NCI-H1417 (cell line): Measurements from ENCODE around the gene EPS15.
"Not testable (repeated sequence)": the region's sequence is repeated elsewhere in the genome, so short reads cannot be mapped to it uniquely, and the experiment has no call there.

ENCODE experiments used
- DNase-seq, 3 experiments: peaks; one replicate each; lab custom pipeline; 2025; lab: John Stamatoyannopoulos, UW

EPS15 gene

DNA sequence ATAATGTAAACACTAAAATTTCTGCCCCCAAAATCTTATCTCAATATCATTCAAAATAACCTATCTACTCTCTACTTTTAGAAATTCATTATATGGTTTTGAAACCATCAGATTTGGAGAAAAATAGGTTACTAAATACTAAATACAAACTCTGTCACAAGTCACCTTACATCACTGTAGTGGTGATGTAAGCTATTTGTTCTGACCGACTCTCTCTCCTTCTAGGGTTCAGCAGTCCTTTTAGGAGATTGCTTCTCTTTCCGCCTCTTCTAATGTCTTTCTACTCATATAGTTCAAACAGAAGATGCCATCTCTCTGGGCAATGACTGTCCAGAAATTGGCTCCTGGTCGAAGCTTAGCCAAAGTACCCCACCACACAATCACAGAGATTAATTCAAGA, 93.1 kb downstream of the EPS15 start:
- DNase-seq = no peak

DNA sequence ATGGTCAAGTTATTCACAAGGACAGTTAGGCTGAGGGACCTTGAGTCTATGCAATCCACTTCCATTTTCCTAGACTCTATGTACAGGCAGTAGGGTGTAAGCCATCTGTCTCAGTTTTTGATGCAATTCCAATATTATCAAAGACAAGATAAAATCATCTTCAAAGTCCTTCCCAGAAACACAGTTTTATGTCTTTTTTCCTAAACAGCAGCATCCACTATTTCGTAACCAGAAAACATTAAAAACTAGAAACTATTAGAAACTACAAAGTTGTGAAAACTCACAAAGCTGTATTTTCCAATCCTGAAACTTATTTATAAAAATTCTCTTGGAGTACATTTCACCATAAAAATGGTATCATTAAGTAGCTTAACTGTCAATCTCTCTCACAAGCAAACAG, 93.8 kb downstream of the EPS15 start:
- DNase-seq = no peak

GRCh38 chr1:51423073-51423821, 95.8 kb downstream of the EPS15 start:
- DNase-seq = no peak

DNA sequence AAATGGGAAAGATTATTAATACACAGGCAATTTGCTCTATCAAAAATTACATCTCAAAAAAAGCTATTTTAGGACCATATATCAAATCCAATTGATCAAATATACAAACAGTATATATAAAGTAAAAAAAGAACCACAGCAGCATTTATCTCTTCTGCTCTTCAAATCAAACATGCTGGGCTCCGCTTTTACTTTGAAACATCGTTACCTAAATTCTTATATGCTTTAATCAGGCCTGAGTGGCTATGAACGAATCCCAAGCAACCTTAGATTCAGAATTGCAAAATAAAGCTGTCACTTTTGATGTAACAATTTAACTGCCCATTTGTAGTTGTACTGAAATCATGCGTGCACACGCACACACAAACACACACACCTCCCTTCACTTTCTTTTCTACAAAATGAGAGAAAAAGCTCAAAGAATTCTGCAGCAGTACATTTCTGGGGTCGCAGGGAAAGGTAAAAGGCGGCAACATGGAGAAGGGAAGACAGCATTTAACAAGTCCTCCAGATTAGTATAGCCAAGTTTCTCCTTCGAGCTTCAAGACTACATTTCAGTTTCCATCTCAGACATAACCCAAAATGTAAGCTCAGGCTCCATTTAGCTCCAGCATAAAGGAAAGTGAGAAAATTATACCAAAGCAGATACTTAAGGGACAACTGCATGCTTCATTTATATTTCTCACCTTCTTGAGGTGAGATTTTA, 96.5 kb downstream of the EPS15 start:
- DNase-seq = no peak

DNA sequence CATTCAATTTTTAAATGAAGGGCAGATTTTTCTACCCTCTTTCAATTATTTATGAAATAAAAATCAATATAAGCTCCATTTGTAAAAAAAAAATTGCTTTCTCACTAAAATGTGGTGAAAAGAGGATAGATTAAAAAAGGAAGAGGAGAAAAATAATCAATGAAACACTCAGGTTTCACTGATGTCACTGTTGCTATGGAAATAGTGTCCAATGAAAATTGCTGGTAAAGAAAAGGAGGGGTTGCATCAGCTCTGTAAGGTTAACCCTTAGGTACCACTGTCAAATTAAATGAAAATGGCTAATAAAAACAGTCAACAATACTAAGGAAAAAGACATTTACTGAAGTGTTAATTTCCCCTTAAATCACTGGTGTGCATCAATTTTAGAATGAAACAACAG, 97.1 kb downstream of the EPS15 start:
- peak; percentile 8 to 56 (median 8) for DNase-seq

GRCh38 chr1:51420867-51421627, 98.0 kb downstream of the EPS15 start:
- no peak for DNase-seq

DNA sequence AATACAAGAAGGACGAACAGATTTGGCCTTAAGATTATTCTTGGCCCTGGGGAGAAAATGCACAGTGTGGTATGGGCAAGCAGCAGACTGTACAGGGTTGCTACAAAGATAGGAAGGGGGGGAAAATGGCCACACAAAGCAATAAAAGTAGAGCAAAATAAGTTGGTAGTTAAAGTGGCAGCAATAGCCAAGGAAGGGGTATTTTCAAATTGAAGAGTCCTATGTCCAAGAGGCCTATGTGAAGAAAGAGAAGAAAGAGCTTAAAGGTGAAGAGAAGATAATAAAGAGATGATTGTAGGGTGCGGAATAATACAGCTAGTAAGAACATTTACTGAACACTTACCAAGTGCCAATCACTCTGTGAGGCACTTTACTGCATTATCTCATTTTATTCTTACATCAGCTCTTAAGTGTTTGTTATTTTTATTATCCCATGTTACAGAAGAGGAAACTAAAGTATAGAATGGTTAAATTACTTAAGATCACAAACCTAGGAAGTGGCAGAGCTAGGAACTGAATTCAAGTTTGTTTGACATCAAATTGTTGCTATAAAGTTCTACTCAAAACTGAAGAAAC, 100.6 kb downstream of the EPS15 start:
- DNase-seq = no peak

GRCh38 chr1:51417496-51418383, 101.3 kb downstream of the EPS15 start:
- DNase-seq = no peak

DNA sequence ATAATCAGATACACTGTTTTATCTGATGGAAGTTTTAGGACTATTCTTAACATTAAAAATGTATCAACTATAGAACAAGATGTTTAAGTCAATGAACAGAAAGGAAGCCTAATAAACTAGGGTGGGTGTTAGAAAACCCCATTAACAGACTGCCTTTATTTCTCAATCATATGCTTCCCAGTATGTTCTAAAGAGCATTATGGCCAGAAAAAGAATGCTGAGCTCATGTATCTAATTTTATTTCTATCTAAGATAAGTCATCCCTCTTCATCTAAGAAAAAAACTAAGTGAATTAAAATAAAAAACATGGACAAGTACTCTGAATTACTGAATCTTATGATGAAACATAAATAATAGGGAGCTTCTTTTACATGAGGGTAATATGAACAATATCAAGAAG, 102.2 kb downstream of the EPS15 start:
- DNase-seq = no peak

DNA sequence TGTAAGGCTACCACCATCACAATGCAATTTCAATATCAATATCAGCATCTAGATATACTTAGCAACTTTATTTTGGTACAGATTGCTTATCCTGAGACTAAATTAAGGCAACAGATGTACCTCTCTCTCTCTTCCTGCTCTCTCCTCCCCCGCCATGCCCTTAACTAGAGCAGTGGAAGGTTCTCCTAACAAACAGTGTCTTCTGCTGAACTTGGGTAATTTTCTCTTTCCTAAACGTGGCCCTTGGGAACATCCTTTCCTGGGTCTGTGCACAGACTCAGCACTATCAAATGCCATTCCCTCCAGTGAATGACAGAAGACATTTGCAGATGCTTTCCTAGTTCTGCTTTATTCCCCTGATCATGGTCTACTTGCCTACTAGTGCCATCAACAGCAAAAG, 103.1 kb downstream of the EPS15 start:
- DNase-seq = no peak

- no peak for DNase-seq
Observed at GRCh38 chr1:51414811-51415210, 104.3 kb downstream of the EPS15 start.

- DNase-seq = not testable (repeated sequence)
Observed at GRCh38 chr1:51411820-51412219, 107.2 kb downstream of the EPS15 start.

DNA sequence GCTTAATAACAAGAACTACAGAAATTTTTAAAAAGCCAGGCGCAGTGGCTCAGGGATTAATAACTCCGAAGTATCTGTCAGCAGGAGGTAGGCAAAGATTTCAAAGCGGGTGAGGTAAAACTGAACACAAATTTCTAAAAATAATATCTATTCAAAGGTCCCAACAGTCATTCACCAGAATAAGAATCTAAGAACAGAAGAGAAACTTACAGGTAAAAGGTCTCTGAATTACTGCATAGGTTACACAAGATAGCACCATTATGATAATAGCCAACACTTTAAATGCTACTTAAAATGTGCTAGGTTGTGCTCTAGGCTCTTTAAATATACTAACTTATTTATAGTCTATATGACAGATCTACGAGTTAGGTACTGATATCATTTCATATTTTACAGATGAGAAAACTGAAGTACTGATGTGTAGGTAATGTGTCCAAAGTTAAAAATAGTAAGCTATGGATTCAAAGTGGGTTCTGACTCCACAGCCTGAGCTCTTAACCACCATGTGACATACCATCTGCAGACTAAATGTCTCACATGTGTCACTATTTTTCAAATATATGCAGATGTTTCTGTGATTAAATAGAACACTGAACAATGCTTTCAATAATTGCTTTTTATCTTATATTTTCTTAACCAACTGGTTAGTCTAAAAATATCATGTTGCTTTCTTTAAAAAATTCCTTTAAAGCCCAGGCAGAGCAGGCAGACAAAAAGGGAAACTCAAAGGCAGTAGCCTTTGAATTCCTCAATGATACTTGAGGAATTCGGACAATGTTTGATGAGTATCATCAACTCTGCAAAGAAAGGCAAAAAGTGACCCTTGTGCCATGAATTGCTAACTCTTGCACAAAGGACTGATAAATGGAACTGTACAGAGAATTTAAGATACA, 108.3 kb downstream of the EPS15 start:
- no peak for DNase-seq

DNA sequence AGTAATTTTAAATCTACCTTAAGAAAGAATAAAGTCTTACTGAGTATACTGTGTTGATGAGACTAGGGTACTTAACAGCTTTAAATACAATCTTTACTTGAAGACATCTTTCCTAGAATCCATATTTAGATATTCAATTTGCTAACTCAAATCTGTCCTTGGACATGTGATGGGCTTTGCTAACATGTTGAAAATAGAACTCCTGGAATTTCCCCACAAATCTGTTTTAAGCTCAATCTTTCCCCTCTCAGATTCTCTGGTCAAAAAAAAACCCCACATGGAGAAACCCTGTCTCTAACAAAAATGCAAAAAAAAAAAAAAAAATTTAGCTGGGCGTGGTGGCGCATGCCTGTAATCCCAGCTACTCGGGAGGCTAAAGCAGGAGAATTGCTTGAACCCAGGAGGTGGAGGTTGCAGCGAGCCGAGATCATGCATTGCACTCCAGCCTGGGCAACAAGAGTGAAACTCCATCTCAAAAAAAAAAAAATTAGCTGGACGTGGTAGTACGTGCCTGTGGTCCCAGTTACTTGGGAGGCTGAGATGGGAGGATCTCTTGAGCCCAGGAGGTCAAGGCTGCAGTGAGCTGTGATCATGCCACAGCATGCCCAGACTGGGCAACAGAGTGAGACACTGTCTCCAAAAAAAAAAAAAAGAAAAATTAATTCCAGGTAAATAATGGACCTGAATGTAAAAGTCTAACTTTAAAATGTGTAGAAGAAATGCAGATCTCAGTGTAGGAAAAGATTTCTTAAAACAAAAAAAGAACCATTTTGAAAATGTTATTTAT, 109.1 kb downstream of the EPS15 start:
- DNase-seq = not testable (repeated sequence)

DNA sequence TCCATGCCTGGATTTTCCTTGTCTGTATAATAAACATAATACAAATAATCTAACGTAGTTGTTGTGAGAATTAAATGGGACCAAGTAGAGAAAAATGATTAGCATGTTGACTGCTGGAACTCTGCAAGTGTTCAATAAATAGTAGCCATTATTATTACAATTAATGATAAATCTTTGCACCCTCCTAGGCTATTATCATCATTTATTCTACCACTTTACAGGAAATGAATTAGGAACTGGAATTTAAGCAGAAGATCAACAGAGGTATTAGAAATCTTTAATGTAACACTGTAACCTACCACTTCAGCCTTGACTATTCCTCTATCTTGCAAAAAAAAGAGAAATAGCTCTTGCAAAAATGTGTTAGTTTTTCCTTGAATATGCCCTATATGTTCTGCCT, 126.8 kb downstream of the EPS15 start:
- no peak for DNase-seq

DNA sequence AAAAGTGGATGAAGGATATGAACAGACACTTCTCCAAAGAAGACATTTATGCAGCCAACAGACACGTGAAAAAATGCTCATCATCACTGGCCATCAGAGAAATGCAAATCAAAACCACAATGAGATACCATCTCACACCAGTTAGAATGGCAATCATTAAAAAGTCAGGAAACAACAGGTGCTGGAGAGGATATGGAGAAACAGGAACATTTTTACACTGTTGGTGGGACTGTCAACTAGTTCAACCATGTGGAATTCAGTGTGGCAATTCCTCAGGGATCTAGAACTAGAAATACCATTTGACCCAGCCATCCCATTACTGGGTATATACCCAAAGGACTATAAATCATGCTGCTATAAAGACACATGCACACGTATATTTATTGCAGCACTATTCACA, 128.4 kb downstream of the EPS15 start:
- not testable (repeated sequence) for DNase-seq

GRCh38 chr1:51387288-51387687, 131.8 kb downstream of the EPS15 start:
- DNase-seq = not testable (repeated sequence)

DNA sequence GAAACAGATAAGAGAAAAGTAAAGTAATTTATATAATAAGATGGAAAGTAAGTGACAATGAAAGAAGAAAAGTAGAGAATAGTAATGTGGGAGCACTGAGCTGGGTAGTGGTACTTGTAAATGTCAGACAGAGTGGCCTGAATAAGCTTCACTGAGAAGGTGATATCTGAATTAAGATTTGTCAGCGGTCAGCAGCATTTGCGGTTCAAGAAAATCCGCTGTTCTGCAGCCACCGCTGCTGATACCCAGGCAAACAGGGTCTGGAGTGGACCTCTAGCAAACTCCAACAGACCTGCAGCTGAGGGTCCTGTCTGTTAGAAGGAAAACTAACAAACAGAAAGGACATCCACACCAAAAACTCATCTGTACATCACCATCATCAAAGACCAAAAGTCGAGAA, 132.8 kb downstream of the EPS15 start:
- not testable (repeated sequence) for DNase-seq

DNA sequence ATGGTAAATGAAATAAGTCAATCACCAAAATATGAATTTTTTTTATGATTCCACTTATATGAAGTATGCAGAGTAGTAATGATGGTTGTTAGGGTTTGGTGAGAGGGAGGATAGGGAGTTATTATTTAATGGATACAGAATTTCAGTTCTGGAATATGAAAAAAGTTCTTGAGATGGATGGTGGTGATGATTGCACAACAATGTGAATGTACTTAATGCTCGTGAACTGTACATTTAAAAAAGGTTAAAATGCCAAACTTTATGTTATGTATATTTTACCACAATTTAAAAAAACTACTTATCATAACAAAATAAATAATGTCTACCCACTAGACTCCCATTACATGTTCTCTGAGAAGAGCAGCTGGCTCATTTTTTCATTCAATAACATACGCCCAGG, 133.3 kb downstream of the EPS15 start:
- DNase-seq = no peak

- DNase-seq = no peak
Observed at GRCh38 chr1:51381964-51382363, 137.1 kb downstream of the EPS15 start.
